ENCODE data around the gene CCDC81.

- TF ChIP-seq CTCF (conservative IDR thresholded peaks at IDR 0.05; ENCODE audit: low read depth, low read length): no peak
- TF ChIP-seq EZH2 (IDR thresholded peaks at IDR 0.05; ENCODE audit: borderline replicate concordance, low read depth, low read length, poor library complexity, severe bottlenecking): no peak
Measured at GRCh38 chr11:86337227-86337626, 37.5 kb upstream of the CCDC81 start.
